HUES48 (cell line): ENCODE results near the gene BGLAP.

Experiments used
- H3K27ac ChIP-seq: one replicate; pipeline ENCODE4 v1.7.0; 2013; ENCODE audit warnings: low read depth, low read length, inconsistent platforms
- H3K27me3 ChIP-seq: 2 replicates; pipeline ENCODE4 v1.6.1; 2013; ENCODE audit warnings: mild to moderate bottlenecking, low read length; ENCODE audit not compliant: control insufficient read depth, insufficient read depth
- H3K36me3 ChIP-seq: 2 replicates; pipeline ENCODE4 v1.6.1; 2013; ENCODE audit warnings: low read length; ENCODE audit not compliant: control insufficient read depth, insufficient read depth
- H3K4me1 ChIP-seq: 2 replicates; pipeline ENCODE4 v1.6.1; 2013; ENCODE audit warnings: mild to moderate bottlenecking, low read length; ENCODE audit not compliant: control insufficient read depth, insufficient read depth
- H3K4me3 ChIP-seq: 2 replicates; pipeline ENCODE4 v1.5.1; 2013; ENCODE audit warnings: mild to moderate bottlenecking, low read depth, low read length
- H3K9ac ChIP-seq: 2 replicates; pipeline ENCODE4 v1.6.1; 2013; ENCODE audit warnings: mild to moderate bottlenecking, low read depth, low read length, moderate library complexity
- H3K9me3 ChIP-seq: 2 replicates; pipeline ENCODE4 v1.6.1; 2013; ENCODE audit warnings: low read length; ENCODE audit not compliant: control insufficient read depth, insufficient read depth

Gene BGLAP

GRCh38 chr1:156226782-156227181 is 15.2 kb upstream of the BGLAP start:
- H3K27me3 ChIP-seq = no peaks in the 10 kb centered on the region
- H3K9me3 ChIP-seq = no peaks in the 10 kb centered on the region
- no peak overlapping the region for H3K4me3 ChIP-seq
- peaks cover 50% of the 10 kb centered on the region for H3K36me3 ChIP-seq
- H3K27ac ChIP-seq = no peak overlapping the region
- no peaks in the 10 kb centered on the region for H3K4me1 ChIP-seq
- H3K9ac ChIP-seq = no peak overlapping the region

DNA sequence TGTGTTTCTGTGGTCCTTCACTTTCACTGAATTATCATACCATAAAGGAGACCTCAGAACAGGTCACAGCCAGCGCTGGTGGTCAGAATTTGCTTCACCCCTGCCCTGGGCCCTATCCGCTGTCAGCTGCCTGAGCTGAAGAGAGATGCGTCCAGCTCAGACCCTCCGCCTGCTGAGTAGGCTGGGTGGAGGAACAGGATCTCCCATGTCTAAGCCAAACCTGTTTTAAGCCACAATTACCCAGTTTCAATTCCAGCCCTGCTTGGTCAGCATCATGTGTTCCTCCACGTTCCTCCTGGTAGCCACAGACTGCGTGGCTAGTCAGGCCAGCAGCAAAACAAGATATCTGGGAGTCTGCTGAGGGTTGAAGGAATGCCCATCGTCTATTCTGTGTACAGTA is 13.5 kb upstream of the BGLAP start:
- Histone ChIP-seq H3K27ac (no peak overlapping the region), H3K9ac (no peak overlapping the region), H3K4me3 (no peak overlapping the region), H3K36me3 (peaks cover 37% of the 10 kb centered on the region), H3K9me3 (no peaks in the 10 kb centered on the region), H3K27me3 (no peaks in the 10 kb centered on the region), H3K4me1 (no peaks in the 10 kb centered on the region)

- no peaks in the 10 kb centered on the region for H3K4me1 ChIP-seq
Observed at GRCh38 chr1:156229809-156230472, 12.0 kb upstream of the BGLAP start.

DNA sequence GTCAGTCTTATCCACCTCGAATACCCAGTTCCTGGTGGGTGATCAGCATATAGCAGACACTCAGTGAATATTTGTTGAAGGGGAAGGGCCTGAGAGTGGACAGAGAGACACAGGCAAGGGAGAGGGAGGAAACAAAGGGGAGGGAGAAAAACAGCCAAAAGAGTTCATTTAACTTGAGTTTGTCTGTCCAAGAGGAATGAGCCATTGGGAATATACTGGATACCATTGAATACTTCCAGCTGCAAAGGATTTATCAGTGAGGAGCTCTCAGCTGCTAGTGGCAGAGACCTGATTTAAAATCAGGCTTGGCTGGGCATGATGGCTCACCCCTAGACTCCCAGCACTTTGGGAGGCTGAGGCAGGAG is 11.5 kb upstream of the BGLAP start:
- no peaks in the 10 kb centered on the region for H3K27me3 ChIP-seq

More at GRCh38 chr1:156229809-156230472, 12.0 kb upstream of the BGLAP start:
- Histone ChIP-seq H3K27ac (no peak overlapping the region), H3K9ac (no peak overlapping the region), H3K36me3 (peaks cover 38% of the 10 kb centered on the region), H3K4me3 (no peak overlapping the region), H3K27me3 (no peaks in the 10 kb centered on the region), H3K9me3 (no peaks in the 10 kb centered on the region)

DNA sequence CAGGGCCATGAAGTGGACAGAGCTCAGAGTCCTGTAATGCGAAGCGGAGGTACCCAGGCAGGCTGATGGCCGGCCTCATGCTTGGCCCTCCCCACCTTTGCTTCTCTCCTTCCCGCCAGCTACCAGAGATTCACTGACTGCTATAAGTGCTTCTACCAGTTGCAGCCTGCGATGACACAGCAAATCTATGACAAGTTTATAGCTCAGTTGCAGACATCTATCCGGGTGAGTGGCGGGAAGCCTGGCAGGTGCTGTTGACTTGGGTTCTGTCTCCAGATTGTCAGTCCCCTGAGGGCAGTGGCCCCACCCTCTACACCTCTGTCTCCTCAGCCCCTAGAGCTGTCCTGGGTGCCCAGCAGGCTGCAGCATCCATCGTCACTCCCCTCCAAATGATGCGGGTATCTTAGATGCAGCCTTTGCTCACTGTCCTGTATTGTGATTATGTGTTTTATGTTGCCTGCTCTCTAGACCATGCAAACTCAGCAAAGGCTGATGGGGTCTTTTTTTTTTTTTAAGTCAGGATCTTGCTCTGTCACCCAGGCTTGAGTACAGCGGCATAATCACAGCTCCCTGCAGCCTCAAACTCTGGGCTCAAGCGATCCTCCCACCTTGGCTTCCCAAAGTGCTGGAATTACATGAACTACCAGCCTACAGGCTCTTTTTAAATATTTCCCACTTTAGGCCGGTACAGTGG is 9.6 kb upstream of the BGLAP start:
- Histone ChIP-seq H3K27me3 (no peaks in the 10 kb centered on the region), H3K9me3 (no peaks in the 10 kb centered on the region), H3K4me1 (no peaks in the 10 kb centered on the region), H3K4me3 (no peak overlapping the region), H3K36me3 (peaks cover 45% of the 10 kb centered on the region), H3K27ac (no peak overlapping the region), H3K9ac (no peak overlapping the region)

More for the DNA sequence above, 11.5 kb upstream of the BGLAP start:
- Histone ChIP-seq H3K4me1 (no peaks in the 10 kb centered on the region), H3K4me3 (no peak overlapping the region), H3K9me3 (no peaks in the 10 kb centered on the region), H3K9ac (no peak overlapping the region), H3K27ac (no peak overlapping the region), H3K36me3 (peaks cover 38% of the 10 kb centered on the region)

DNA sequence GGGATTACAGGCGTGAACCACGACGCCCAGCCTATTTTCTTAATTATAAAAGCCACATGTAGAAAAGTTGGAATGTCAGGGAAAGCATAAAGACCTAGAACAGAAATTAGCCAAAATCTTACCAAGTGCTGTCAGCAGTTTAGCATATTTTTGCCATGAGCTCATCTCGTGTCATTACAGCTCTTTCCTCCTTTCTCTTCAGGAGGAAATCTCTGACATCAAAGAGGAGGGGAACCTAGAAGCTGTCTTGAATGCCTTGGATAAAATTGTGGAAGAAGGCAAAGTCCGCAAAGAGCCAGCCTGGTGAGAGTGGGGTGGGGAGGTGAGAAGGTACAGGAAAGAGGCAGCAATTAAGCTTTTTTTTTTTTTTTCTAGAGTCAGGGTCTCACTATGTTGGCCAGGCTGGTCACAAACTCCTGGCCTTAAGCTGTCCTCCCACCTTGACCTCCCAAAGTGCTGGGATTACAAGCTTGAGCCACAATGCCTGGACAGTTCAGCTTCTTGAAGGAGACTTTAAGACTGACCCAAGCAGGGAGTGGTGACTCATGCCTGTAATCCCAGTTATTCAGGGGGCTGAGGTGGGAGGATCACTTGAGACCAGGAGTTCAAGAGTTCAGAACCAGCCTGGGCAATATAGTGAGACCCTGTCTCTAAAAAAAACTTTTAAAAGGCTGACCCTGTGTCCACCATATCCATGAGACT is 8.4 kb upstream of the BGLAP start:
- no peak overlapping the region for H3K4me3 ChIP-seq
- H3K36me3 ChIP-seq = peaks cover 51% of the 10 kb centered on the region

GRCh38 chr1:156236164-156236563 is 5.8 kb upstream of the BGLAP start:
- H3K9ac ChIP-seq = no peak overlapping the region
- no peak overlapping the region for H3K27ac ChIP-seq
- H3K9me3 ChIP-seq = no peaks in the 10 kb centered on the region
- H3K4me3 ChIP-seq = no peak overlapping the region
- no peaks in the 10 kb centered on the region for H3K4me1 ChIP-seq
- H3K36me3 ChIP-seq = peaks cover 56% of the 10 kb centered on the region
- no peaks in the 10 kb centered on the region for H3K27me3 ChIP-seq

More for the DNA sequence above, 8.4 kb upstream of the BGLAP start:
- no peaks in the 10 kb centered on the region for H3K27me3 ChIP-seq
- no peak overlapping the region for H3K9ac ChIP-seq
- H3K9me3 ChIP-seq = no peaks in the 10 kb centered on the region
- H3K27ac ChIP-seq = no peak overlapping the region
- no peaks in the 10 kb centered on the region for H3K4me1 ChIP-seq

DNA sequence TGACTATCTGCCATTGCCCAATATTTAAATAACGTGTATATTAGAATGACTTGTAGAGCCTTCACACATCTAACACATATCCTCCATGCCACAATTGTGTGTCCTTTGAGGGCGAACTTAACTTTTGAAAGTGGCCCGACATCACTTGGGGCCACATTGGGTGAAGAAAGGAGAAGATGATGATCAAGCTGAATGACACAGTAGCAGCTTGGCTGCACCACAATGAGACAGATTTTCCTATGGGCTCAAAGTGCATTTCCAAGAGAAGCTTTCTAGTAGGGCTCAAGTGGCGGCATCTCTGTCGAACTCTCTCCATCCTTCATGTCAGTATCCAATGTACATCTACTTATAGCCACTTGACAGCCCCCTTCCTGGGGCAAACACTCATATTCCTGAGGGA is 3.7 kb upstream of the BGLAP start:
- Histone ChIP-seq H3K27ac (no peak overlapping the region), H3K27me3 (no peaks in the 10 kb centered on the region), H3K4me1 (no peaks in the 10 kb centered on the region), H3K9ac (no peak overlapping the region), H3K4me3 (no peak overlapping the region), H3K36me3 (peaks cover 54% of the 10 kb centered on the region), H3K9me3 (no peaks in the 10 kb centered on the region)

DNA sequence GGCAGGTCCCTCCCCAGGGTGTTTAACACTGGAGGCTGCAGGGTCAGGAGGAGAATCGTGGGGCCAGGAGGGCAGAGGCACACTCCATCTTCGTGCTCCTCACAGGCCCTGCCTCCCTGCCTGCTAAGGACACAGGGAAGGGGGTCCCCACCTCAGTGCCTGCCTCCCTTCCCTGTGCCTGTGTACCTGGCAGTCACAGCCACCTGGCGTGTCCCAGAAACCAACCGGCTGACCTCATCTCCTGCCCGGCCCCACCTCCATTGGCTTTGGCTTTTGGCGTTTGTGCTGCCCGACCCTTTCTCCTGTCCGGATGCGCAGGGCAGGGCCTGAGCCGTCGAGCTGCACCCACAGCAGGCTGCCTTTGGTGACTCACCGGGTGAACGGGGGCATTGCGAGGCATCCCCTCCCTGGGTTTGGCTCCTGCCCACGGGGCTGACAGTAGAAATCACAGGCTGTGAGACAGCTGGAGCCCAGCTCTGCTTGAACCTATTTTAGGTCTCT is 623 bp upstream of the BGLAP start:
- peaks cover 8% of the 10 kb centered on the region for H3K27me3 ChIP-seq
- peak overlapping the region; percentile 2 for H3K27ac ChIP-seq
- no peaks in the 10 kb centered on the region for H3K9me3 ChIP-seq
- peaks cover 10% of the 10 kb centered on the region for H3K4me1 ChIP-seq
- peaks cover 35% of the 10 kb centered on the region for H3K36me3 ChIP-seq
- H3K9ac ChIP-seq = no peak overlapping the region
- no peak overlapping the region for H3K4me3 ChIP-seq

DNA sequence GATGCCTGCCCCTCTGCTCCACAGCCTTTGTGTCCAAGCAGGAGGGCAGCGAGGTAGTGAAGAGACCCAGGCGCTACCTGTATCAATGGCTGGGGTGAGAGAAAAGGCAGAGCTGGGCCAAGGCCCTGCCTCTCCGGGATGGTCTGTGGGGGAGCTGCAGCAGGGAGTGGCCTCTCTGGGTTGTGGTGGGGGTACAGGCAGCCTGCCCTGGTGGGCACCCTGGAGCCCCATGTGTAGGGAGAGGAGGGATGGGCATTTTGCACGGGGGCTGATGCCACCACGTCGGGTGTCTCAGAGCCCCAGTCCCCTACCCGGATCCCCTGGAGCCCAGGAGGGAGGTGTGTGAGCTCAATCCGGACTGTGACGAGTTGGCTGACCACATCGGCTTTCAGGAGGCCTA is 754 bp downstream of the BGLAP start:
- Histone ChIP-seq H3K27me3 (peaks cover 8% of the 10 kb centered on the region), H3K36me3 (peaks cover 23% of the 10 kb centered on the region), H3K4me3 (no peak overlapping the region), H3K4me1 (peaks cover 14% of the 10 kb centered on the region), H3K27ac (no peak overlapping the region), H3K9me3 (no peaks in the 10 kb centered on the region), H3K9ac (no peak overlapping the region)

- Histone ChIP-seq H3K27ac (no peak overlapping the region), H3K4me1 (peaks cover 15% of the 10 kb centered on the region), H3K4me3 (no peak overlapping the region), H3K36me3 (peaks cover 12% of the 10 kb centered on the region), H3K9me3 (no peaks in the 10 kb centered on the region), H3K27me3 (peaks cover 8% of the 10 kb centered on the region), H3K9ac (no peak overlapping the region)
Observed at GRCh38 chr1:156244126-156244525, 2.1 kb downstream of the BGLAP start.
